HCT116 (cell line): ENCODE results near the gene FGF13.

ENCODE experiments used
- CTCF ChIP-seq, 3 experiments: fragments of 200-600 bp in 1 of 3; sonication (generic) in 1 of 3; IDR thresholded peaks in 2 of 3; conservative IDR thresholded peaks in 1 of 3; 2 replicates each; pipeline ENCODE4 v1.5.1; 2012 to 2017; ENCODE audit warnings: low read depth in 2 of 3, low read length in 2 of 3, antibody characterized with exemption in 1 of 3, borderline replicate concordance in 1 of 3, control low read depth in 1 of 3, mild to moderate bottlenecking in 1 of 3, mixed read lengths in 1 of 3, mixed run types in 1 of 3, moderate library complexity in 1 of 3; ENCODE audit not compliant: insufficient read depth in 1 of 3
- ZNF274 ChIP-seq: fragments of 200-500 bp; sonication (Bioruptor generic); IDR thresholded peaks from 2 replicates; pipeline ENCODE4 v1.6.1; 2014; ENCODE audit warnings: mild to moderate bottlenecking, low read depth, low read length, inconsistent platforms

- TF ChIP-seq ZNF274 = no peak
- TF ChIP-seq CTCF (IDR thresholded peaks at IDR 0.05 in 2 of 3, conservative IDR thresholded peaks at IDR 0.05 in 1 of 3; ENCODE audit: borderline replicate concordance in 1 of 3, insufficient read depth in 1 of 3, low read depth in 2 of 3, low read length in 2 of 3) = no peak
These were observed 43.3 kb upstream of the FGF13 start for GRCh38 chrX:138754861-138755260.
